ENCODE measurements around the gene METTL25B.
"Not testable (repeated sequence)": the region's sequence is repeated elsewhere in the genome, so short reads cannot be mapped to it uniquely, and the experiment has no call there.

GRCh38 chr1:156765136-156765535, 36.9 kb downstream of the METTL25B start:
- TF ChIP-seq, protein P1, sequence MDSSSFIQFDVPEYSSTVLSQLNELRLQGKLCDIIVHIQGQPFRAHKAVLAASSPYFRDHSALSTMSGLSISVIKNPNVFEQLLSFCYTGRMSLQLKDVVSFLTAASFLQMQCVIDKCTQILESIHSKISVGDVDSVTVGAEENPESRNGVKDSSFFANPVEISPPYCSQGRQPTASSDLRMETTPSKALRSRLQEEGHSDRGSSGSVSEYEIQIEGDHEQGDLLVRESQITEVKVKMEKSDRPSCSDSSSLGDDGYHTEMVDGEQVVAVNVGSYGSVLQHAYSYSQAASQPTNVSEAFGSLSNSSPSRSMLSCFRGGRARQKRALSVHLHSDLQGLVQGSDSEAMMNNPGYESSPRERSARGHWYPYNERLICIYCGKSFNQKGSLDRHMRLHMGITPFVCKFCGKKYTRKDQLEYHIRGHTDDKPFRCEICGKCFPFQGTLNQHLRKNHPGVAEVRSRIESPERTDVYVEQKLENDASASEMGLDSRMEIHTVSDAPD (CRISPR knock-in tag; IDR thresholded peaks at IDR 0.05), result not testable (repeated sequence)
- TF ChIP-seq TEF (CRISPR knock-in tag; IDR thresholded peaks at IDR 0.05); FOXM1 (CRISPR knock-in tag; IDR thresholded peaks at IDR 0.05); HDAC2 (CRISPR knock-in tag; IDR thresholded peaks at IDR 0.05); SRF (IDR thresholded peaks at IDR 0.05; ENCODE audit: low read depth, low read length): not testable (repeated sequence)
- TF ChIP-seq, protein P2, sequence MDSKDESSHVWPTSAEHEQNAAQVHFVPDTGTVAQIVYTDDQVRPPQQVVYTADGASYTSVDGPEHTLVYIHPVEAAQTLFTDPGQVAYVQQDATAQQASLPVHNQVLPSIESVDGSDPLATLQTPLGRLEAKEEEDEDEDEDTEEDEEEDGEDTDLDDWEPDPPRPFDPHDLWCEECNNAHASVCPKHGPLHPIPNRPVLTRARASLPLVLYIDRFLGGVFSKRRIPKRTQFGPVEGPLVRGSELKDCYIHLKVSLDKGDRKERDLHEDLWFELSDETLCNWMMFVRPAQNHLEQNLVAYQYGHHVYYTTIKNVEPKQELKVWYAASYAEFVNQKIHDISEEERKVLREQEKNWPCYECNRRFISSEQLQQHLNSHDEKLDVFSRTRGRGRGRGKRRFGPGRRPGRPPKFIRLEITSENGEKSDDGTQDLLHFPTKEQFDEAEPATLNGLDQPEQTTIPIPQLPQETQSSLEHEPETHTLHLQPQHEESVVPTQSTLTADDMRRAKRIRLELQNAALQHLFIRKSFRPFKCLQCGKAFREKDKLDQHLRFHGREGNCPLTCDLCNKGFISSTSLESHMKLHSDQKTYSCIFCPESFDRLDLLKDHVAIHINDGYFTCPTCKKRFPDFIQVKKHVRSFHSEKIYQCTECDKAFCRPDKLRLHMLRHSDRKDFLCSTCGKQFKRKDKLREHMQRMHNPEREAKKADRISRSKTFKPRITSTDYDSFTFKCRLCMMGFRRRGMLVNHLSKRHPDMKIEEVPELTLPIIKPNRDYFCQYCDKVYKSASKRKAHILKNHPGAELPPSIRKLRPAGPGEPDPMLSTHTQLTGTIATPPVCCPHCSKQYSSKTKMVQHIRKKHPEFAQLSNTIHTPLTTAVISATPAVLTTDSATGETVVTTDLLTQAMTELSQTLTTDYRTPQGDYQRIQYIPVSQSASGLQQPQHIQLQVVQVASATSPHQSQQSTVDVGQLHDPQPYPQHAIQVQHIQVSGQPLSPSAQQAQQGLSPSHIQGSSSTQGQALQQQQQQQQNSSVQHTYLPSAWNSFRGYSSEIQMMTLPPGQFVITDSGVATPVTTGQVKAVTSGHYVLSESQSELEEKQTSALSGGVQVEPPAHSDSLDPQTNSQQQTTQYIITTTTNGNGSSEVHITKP (CRISPR knock-in tag; IDR thresholded peaks at IDR 0.05; ENCODE audit: low read depth), result not testable (repeated sequence)
- TF ChIP-seq, protein P3, sequence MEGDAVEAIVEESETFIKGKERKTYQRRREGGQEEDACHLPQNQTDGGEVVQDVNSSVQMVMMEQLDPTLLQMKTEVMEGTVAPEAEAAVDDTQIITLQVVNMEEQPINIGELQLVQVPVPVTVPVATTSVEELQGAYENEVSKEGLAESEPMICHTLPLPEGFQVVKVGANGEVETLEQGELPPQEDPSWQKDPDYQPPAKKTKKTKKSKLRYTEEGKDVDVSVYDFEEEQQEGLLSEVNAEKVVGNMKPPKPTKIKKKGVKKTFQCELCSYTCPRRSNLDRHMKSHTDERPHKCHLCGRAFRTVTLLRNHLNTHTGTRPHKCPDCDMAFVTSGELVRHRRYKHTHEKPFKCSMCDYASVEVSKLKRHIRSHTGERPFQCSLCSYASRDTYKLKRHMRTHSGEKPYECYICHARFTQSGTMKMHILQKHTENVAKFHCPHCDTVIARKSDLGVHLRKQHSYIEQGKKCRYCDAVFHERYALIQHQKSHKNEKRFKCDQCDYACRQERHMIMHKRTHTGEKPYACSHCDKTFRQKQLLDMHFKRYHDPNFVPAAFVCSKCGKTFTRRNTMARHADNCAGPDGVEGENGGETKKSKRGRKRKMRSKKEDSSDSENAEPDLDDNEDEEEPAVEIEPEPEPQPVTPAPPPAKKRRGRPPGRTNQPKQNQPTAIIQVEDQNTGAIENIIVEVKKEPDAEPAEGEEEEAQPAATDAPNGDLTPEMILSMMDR (CRISPR knock-in tag; IDR thresholded peaks at IDR 0.05), result not testable (repeated sequence)
- TF ChIP-seq, protein P4, sequence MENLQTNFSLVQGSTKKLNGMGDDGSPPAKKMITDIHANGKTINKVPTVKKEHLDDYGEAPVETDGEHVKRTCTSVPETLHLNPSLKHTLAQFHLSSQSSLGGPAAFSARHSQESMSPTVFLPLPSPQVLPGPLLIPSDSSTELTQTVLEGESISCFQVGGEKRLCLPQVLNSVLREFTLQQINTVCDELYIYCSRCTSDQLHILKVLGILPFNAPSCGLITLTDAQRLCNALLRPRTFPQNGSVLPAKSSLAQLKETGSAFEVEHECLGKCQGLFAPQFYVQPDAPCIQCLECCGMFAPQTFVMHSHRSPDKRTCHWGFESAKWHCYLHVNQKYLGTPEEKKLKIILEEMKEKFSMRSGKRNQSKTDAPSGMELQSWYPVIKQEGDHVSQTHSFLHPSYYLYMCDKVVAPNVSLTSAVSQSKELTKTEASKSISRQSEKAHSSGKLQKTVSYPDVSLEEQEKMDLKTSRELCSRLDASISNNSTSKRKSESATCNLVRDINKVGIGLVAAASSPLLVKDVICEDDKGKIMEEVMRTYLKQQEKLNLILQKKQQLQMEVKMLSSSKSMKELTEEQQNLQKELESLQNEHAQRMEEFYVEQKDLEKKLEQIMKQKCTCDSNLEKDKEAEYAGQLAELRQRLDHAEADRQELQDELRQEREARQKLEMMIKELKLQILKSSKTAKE (CRISPR knock-in tag; IDR thresholded peaks at IDR 0.05; ENCODE audit: borderline replicate concordance), result not testable (repeated sequence)

Data from HepG2 (cell line).